Hepatocyte (in vitro differentiated cells): ENCODE data around the gene GEMIN2. TPM values are rescaled to one million over a fixed set of nuclear protein-coding genes. Genes with fewer than 3 reads are reported as not detected.

Experiments
- DNase-seq: peaks from one replicate; pipeline ENCODE4 v3.0.0-alpha.2; 2016; ENCODE audit warnings: low spot score
- H2AFZ ChIP-seq: fragments of 200-600 bp; sonication (generic); 2 replicates; pipeline ENCODE4 v1.6.0; 2016; ENCODE audit warnings: antibody characterized with exemption, mild to moderate bottlenecking
- H3K27ac ChIP-seq: fragments of 200-600 bp; sonication (generic); 2 replicates; pipeline ENCODE4 v1.5.1; 2016; ENCODE audit warnings: mild to moderate bottlenecking
- H3K27me3 ChIP-seq: fragments of 200-600 bp; sonication (generic); 2 replicates; pipeline ENCODE4 v1.6.1; 2016
- H3K36me3 ChIP-seq: fragments of 200-600 bp; sonication (generic); replicated peaks from 2 replicates; pipeline ENCODE4 v1.5.1; 2016; ENCODE audit warnings: low read depth; ENCODE audit not compliant: insufficient read depth
- H3K4me1 ChIP-seq: fragments of 200-600 bp; sonication (generic); 2 replicates; pipeline ENCODE4 v1.5.1; 2016; ENCODE audit warnings: mild to moderate bottlenecking, moderate library complexity; ENCODE audit not compliant: insufficient read depth
- H3K4me2 ChIP-seq: fragments of 200-600 bp; sonication (generic); 2 replicates; pipeline ENCODE4 v1.6.0; 2016
- H3K4me3 ChIP-seq: fragments of 200-600 bp; sonication (generic); 2 replicates; pipeline ENCODE4 v1.5.1; 2016; ENCODE audit warnings: mild to moderate bottlenecking
- H3K79me2 ChIP-seq: fragments of 200-600 bp; sonication (generic); 2 replicates; pipeline ENCODE4 v1.6.0; 2017; ENCODE audit warnings: mild to moderate bottlenecking
- H3K9me2 ChIP-seq: fragments of 200-600 bp; sonication (generic); replicated peaks from 2 replicates; pipeline ENCODE4 v1.6.0; 2017; ENCODE audit warnings: mild to moderate bottlenecking; ENCODE audit not compliant: insufficient read depth
- H3K9me3 ChIP-seq: fragments of 200-600 bp; sonication (generic); 2 replicates; pipeline ENCODE4 v1.5.1; 2016; ENCODE audit warnings: low read depth, mild to moderate bottlenecking
- H4K20me1 ChIP-seq: fragments of 200-600 bp; sonication (generic); 2 replicates; pipeline ENCODE4 v1.6.0; 2016; ENCODE audit warnings: mild to moderate bottlenecking; ENCODE audit not compliant: insufficient read depth, poor library complexity, severe bottlenecking
- CTCF ChIP-seq: fragments of 200-600 bp; sonication (generic); IDR thresholded peaks from 2 replicates; pipeline ENCODE4 v1.5.1; 2016; ENCODE audit warnings: antibody characterized with exemption, mild to moderate bottlenecking; ENCODE audit not compliant: poor library complexity
- EZH2 ChIP-seq: fragments of 200-600 bp; sonication (generic); IDR thresholded peaks from 2 replicates; pipeline ENCODE4 v1.6.1; 2016; ENCODE audit warnings: antibody characterized with exemption, mild to moderate bottlenecking, borderline replicate concordance
- EZH2phosphoT487 ChIP-seq: fragments of 200-600 bp; sonication (generic); IDR thresholded peaks from one replicate; pipeline ENCODE4 v1.6.1; 2018; ENCODE audit warnings: antibody characterized with exemption, mild to moderate bottlenecking, low read depth, moderate library complexity; ENCODE audit not compliant: unreplicated experiment, severe bottlenecking
- WGBS: methylation state at CpG from one replicate; pipeline ENCODE4 v1.1.6; 2016; ENCODE audit warnings: low lambda C conversion rate; ENCODE audit errors: missing lambda C conversion rate; 5-methylcytosine and 5-hydroxymethylcytosine counted together
- polyA plus RNA-seq: library from polyadenylated mRNA; unstranded; fragments of >200 nt; fragmentation: Nextera tagmentation; extraction: Ambion mirVana; gene quantifications from 2 replicates; pipeline ENCODE4 v1.2.1, GENCODE V29; 2016
- total RNA-seq: library from RNA; depleted of rRNA; stranded (reverse); fragments of >200 nt; gene quantifications from 2 replicates; pipeline ENCODE4 v1.2.3, GENCODE V29; 2014

GEMIN2 gene
- total and polyA plus RNA-seq, 2 experiments from 2014 or later = 12.4 to 28.3 TPM

DNA sequence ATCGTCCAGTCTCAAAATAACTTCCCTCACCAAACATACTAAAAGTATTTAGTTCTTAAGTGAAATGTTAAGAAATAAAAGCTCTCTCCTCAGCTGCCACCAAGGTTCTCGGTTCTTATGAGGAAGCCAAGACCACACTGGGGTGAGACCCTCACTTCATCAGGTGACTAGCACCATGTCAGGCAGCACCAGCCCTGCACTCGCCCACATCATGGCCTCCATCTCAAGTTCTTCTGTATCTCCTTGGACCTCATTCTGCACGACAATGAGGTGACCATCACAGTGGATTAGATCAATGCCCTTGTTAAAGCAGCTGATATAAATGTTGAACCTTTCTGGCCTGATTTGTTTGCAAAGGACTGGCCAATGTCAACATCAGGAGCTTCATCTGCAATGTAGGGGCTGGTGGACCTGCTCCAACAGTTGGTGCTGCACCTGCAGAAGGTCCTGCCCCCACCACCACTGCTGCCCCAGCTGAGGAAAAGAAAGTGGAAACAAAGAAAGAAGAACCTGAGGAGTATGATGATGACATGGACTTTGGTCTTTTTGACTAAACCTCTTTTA is 23.5 kb upstream of the GEMIN2 start:
- 88% methylated on average over 4 of the region's 4 CpGs for WGBS
- Histone ChIP-seq H3K9me2 (no peaks in the 10 kb centered on the region), H3K9me3 (no peaks in the 10 kb centered on the region), H2AFZ (no peak overlapping the region), H3K36me3 (no peaks in the 10 kb centered on the region), H3K27me3 (no peaks in the 10 kb centered on the region), H3K27ac (no peak overlapping the region), H4K20me1 (peaks cover 20% of the 10 kb centered on the region), H3K4me3 (no peak overlapping the region), H3K4me2 (no peak overlapping the region), H3K4me1 (no peaks in the 10 kb centered on the region), H3K79me2 (peaks cover 88% of the 10 kb centered on the region)
- DNase-seq = no peak
- TF ChIP-seq EZH2 = no peak
- TF ChIP-seq CTCF = no peak
- TF ChIP-seq EZH2phosphoT487 = no peak

GRCh38 chr14:39091716-39092115 is 22.4 kb upstream of the GEMIN2 start:
- Histone ChIP-seq H3K9me3 (no peaks in the 10 kb centered on the region), H3K79me2 (peaks cover 92% of the 10 kb centered on the region), H3K4me2 (no peak overlapping the region), H2AFZ (no peak overlapping the region), H3K4me3 (no peak overlapping the region), H3K9me2 (no peaks in the 10 kb centered on the region), H3K27me3 (no peaks in the 10 kb centered on the region), H3K4me1 (no peaks in the 10 kb centered on the region), H3K27ac (no peak overlapping the region), H4K20me1 (peaks cover 31% of the 10 kb centered on the region), H3K36me3 (no peaks in the 10 kb centered on the region)
- WGBS = 94% methylated on average over 1 of the region's 1 CpG
- TF ChIP-seq EZH2 (no peak), CTCF (no peak), EZH2phosphoT487 (no peak)
- no peak for DNase-seq

- no peak overlapping the region for H3K4me2 ChIP-seq
Measured at GRCh38 chr14:39094515-39094914, 19.6 kb upstream of the GEMIN2 start.

More at GRCh38 chr14:39094515-39094914, 19.6 kb upstream of the GEMIN2 start:
- WGBS = 97% methylated on average over 3 of the region's 3 CpGs
- no peak overlapping the region for H3K4me3 ChIP-seq
- H3K4me1 ChIP-seq = peaks cover 10% of the 10 kb centered on the region
- H3K9me2 ChIP-seq = no peaks in the 10 kb centered on the region
- H2AFZ ChIP-seq = no peak overlapping the region
- DNase-seq = no peak
- TF ChIP-seq CTCF (no peak), EZH2 (no peak), EZH2phosphoT487 (no peak)
- no peak overlapping the region for H3K27ac ChIP-seq
- no peaks in the 10 kb centered on the region for H3K36me3 ChIP-seq
- H3K79me2 ChIP-seq = peaks cover 94% of the 10 kb centered on the region
- H3K27me3 ChIP-seq = no peaks in the 10 kb centered on the region
- H4K20me1 ChIP-seq = peaks cover 59% of the 10 kb centered on the region
- no peaks in the 10 kb centered on the region for H3K9me3 ChIP-seq
